ENCODE data around the gene TNFRSF8.
"Not testable (repeated sequence)": the region's sequence is repeated elsewhere in the genome, so short reads cannot be mapped to it uniquely, and the experiment has no call there.

Gene TNFRSF8

DNA sequence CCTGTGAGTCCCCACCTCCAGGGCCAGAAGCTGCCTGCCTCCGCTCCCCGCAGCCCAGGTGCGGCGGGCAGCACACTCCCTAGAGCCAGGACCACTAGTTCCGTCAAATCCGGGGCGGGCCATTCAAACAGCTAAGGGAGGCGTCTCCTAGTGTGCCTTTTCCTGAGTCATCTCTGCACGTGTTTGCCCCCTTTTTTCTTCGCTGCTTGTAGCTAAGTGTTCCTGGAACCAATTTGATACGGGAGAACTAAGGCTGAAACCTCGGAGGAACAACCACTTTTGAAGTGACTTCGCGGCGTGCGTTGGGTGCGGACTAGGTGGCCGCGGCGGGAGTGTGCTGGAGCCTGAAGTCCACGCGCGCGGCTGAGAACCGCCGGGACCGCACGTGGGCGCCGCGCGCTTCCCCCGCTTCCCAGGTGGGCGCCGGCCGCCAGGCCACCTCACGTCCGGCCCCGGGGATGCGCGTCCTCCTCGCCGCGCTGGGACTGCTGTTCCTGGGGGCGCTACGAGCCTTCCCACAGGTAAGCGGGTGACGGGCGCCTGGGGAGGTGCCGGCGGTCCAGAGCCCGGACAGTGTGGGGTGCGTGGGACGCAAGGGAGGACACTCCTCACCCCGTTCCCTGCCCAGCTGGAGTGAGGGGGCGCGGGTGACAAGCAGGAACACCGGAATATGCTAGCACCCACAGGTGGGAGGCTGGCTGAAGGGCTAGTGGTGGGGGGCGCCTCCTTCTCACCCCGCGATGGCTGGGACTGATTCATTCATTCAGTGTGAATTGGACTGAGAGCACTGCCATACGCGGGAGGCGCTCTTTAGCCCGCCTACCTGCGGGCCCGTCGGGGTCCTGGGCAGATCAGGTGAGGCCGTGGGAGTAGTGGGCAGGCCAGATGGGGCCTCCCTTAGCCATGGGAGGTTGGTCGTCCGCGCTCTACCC, at the start of gene TNFRSF8:
TSS of gene TNFRSF8 (plus strand) at position 163 of the 932 bp plus-strand sequence. CDS start at position 459, 296 bp downstream.
- no peak for DNase-seq (ENCODE audit: low read depth)

GRCh38 chr1:12014141-12014991, 48.7 kb upstream of the TNFRSF8 start:
- DNase-seq (ENCODE audit: low read depth) = no peak

- no peak for DNase-seq (ENCODE audit: low read depth)
These were observed 48.1 kb upstream of the TNFRSF8 start for GRCh38 chr1:12015001-12015491.

GRCh38 chr1:12015499-12015898, 47.6 kb upstream of the TNFRSF8 start:
- DNase-seq (ENCODE audit: low read depth) = no peak

GRCh38 chr1:12016182-12016581, 46.9 kb upstream of the TNFRSF8 start:
- DNase-seq (ENCODE audit: low read depth) = no peak

GRCh38 chr1:12019858-12020509, 43.1 kb upstream of the TNFRSF8 start:
- DNase-seq (ENCODE audit: low read depth) = no peak

GRCh38 chr1:12021616-12022015, 41.5 kb upstream of the TNFRSF8 start:
- DNase-seq (ENCODE audit: low read depth) = no peak

DNA sequence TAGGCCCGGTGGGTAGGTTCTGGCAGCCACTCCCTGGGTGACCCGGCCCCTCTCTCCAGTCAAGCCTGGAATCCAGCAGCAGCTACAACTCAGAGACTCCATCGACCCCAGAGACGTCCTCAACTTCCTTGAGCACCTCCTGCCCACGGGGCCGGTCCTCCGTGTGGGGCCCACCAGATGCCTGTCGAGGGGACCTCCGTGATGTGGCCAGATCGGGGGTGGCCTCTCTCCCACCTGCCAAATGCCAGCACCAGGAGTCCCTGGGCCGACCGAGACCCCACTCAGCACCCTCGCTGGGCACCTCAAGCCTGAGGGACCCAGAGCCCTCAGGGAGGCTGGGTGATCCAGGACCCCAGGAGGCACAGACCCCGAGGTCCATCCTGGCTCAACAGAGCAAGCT, 41.1 kb upstream of the TNFRSF8 start:
- DNase-seq (ENCODE audit: low read depth) = no peak

- DNase-seq (ENCODE audit: low read depth) = no peak
These were observed 36.5 kb upstream of the TNFRSF8 start for GRCh38 chr1:12026586-12026985.

DNA sequence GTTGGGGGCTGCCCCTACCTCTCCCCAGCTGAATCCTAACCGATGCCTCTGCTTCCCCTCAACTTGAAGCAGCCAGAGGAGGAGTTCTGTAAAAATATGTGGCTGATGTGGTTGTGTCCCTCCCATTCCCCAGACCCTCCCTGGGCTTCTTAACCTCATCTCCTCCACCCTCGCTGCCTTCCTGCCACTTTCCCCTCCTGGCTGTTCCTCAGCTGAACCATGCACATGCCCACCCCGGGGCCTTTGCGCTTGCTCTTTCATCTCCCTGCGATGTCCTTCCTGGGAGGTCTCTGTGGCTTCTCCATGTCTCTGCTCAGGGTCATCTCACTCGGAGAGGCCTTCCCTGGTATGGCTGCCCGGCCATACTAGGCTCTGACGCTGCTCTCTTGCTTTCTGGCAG, 34.9 kb upstream of the TNFRSF8 start:
- DNase-seq (ENCODE audit: low read depth) = no peak

DNA sequence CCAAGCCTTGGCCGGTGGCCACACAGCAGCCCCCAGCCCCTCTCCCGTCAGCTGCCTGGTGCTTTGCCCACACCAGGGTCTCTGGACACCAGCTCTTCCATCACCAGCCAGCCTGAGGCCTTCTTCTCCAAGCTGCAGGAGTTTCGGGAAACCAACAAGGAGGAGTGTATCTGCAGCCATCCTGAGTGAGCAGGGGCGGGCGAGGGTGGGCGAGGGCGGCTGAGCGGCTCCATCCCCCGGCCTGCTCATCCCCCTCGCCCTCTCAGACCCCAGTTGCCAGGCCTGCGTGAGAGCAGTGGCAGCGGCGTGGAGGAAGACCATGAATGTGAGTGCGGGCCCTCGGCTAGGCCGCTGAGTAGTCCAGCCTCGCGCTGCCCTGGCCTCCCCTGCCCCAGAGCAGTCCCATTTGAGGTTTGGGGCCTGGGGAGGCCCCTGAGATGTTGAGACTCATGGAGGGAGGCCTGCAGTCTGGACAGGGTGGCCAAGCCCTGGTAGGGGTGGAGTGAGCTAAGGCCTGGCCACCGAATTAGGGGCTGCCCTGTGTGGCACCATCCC, 34.1 kb upstream of the TNFRSF8 start:
- DNase-seq (ENCODE audit: low read depth) = no peak

DNA sequence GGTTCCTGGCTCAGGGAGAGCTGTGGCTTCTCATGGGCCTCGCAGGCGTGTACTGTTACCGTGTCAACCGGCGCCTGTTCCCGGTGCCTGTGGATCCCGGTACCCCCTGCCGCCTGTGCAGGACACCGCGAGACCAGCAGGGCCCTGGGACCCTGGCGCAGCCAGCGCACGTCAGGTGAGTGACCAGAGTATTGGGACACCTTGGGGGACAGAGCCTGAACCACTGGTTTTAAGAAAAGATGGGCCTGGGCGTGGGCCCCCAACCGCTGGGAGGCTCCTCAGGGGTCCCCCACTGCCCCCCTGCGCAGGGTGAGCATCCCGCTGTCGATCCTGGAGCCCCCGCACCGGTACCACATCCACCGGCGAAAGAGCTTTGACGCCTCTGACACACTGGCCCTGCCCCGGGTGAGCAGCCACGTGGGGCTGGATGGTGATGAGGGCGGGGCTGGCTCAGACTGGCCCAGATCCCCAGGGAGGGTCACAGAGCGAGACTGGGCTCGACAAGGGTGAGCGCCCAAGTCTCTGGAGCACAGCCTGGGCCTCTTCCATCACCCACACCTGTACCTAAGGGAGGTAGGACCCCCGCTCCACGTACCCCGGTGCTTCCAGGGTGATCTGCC, 33.3 kb upstream of the TNFRSF8 start:
- no peak for DNase-seq (ENCODE audit: low read depth)

DNA sequence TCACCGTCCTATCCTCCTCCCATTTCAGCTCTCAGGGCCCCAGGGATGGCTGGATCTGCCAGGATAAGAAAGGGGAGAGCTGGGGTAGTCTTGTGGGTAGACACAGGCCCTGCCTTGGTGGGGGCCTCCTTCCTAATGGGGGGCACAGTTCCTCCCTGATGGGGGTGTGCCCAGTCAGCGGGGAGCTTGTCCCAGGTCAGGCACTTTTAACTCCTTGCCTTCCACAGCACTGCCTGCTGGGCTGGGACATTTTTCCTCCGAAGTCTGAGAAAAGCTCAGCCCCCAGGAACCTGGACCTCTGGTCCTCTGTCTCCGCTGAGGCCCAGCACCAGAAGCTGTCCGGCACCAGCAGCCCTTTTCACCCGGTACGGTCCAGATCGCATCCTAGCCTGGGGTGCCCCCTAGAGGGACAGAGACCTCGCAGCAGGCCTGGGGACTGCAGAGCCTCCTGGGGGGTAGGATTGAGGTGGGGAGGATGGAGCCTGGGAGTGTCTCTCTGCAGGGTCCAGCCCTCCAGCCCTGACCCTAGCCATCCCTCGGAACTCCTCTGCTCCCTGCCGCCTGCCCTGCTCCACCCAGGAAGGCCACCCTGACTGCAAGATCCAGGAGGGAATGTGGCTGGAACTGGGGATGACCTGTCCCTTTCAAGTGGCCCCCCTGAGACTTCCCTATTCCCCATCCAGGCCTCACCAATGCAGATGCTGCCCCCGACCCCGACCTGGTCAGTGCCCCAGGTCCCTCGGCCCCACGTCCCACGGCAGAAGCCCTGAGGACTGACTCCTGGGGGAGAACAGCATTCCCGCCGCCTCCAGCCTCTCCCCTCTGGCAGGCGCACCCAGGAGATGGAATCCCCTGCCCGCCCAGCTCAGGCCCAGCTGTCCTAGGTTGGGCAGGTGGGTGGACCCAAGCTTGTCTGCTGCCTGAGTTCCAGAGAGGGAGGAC, 31.8 kb upstream of the TNFRSF8 start:
- no peak for DNase-seq (ENCODE audit: low read depth)

DNA sequence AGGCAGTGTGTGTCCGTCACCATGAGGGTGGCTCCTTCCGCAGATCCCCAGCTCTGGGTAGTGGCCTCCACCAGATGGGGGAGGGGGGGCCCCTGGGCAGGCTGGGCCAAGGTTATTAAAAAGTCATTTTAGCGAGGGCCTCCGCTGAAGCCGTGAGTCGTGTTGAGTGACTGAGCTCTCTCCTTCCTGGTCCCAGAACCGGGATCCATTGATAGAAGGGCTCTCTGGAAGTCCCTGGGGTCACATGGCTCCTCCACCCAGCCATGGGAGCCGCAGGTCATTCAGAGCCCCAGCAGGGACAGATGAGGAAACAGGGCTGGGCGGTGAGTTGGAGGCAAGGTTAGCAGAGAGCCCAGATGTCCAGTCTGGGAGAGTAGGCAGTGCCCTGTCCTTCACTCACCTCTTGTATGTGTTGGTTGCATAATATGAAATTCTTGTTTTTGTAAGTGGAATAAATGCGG, 30.9 kb upstream of the TNFRSF8 start:
- no peak for DNase-seq (ENCODE audit: low read depth)

DNA sequence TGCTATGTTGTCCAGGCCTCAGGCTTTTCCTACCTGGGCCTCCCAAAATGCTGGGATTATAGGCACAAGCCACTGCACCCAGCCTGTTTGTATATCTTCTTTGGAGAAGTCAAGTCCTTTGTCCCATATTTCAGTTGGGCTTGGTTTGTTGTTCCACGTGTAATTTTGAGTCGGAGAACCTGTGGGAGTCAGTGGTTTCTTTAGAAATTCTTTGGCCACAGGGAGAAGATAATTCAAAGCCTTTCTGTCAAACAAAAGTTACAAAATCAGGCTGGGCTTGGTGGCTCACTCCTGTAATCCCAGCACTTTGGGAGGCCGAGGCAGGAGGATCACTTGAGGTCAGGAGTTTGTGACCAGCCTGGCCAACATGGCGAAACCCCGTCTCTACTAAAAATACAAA, 29.7 kb upstream of the TNFRSF8 start:
- not testable (repeated sequence) for DNase-seq (ENCODE audit: low read depth)

GRCh38 chr1:12034381-12034801, 28.7 kb upstream of the TNFRSF8 start:
- DNase-seq (ENCODE audit: low read depth) = no peak

- DNase-seq (ENCODE audit: low read depth) = no peak
These were observed 27.8 kb upstream of the TNFRSF8 start for GRCh38 chr1:12035312-12035711.

DNA sequence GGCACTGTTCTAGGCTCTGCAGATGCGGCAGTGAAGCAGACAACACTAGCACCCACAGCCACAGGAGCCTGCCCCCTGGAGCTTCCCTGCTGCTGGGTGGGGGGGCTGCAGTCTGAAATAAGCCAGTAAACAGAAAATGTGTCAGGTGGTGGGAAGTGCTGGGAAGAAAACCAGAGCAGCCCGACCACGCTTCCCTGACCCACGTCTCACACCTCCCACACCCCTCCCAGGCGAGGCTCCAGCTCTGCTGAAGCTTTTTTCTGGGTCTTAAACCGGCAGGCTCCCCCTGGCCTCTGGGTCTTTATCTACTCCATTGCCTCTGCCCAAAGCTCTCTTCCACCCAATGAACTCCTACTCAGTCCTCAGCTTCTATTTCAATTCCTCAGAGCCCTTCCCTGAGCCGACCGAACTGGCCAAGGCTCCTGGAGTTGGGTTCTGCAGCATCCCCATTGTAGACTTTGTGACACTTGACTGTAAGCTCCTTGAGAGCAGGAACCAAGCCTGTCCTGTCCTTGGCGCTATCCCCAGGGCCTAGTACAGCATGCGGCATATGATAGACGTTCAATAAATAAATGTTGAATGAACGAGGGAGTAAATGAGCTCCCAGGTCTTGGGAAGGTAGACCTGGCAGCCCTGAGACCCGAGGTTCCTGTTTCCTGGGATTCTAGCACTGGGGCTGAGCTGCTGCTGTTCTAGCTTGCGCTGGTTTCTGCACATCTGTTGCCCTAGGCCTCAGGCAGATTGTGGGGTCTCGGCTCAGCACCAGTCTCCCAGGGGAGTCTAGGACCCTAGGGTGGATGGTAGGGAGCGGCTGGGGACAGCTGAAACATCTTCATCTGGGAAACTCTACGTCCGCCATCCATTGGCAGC, 25.4 kb upstream of the TNFRSF8 start:
- DNase-seq (ENCODE audit: low read depth) = no peak
